Choroid plexus epithelial cell (primary cell): ENCODE measurements around the gene TPMT.

ENCODE experiments used
- DNase-seq: peaks from one replicate; pipeline ENCODE4 v3.0.0-alpha.2; 2010; ENCODE audit warnings: low read depth
- H3K4me3 ChIP-seq: 2 replicates; pipeline ENCODE4 v1.5.1; 2011; ENCODE audit warnings: low read depth, mild to moderate bottlenecking, control low read depth, low read length, moderate library complexity
- TF ChIP-seq, protein P1 (sequence below): conservative IDR thresholded peaks from 2 replicates; pipeline ENCODE4 v1.5.1; 2011; ENCODE audit warnings: low read depth, mild to moderate bottlenecking, control low read depth, inconsistent platforms, low read length, moderate library complexity

Gene TPMT

GRCh38 chr6:18147160-18147559 is 7.7 kb downstream of the TPMT start:
- TF ChIP-seq, protein P1, sequence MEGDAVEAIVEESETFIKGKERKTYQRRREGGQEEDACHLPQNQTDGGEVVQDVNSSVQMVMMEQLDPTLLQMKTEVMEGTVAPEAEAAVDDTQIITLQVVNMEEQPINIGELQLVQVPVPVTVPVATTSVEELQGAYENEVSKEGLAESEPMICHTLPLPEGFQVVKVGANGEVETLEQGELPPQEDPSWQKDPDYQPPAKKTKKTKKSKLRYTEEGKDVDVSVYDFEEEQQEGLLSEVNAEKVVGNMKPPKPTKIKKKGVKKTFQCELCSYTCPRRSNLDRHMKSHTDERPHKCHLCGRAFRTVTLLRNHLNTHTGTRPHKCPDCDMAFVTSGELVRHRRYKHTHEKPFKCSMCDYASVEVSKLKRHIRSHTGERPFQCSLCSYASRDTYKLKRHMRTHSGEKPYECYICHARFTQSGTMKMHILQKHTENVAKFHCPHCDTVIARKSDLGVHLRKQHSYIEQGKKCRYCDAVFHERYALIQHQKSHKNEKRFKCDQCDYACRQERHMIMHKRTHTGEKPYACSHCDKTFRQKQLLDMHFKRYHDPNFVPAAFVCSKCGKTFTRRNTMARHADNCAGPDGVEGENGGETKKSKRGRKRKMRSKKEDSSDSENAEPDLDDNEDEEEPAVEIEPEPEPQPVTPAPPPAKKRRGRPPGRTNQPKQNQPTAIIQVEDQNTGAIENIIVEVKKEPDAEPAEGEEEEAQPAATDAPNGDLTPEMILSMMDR = no peak
- no peak for DNase-seq
- no peak overlapping the region for H3K4me3 ChIP-seq

- TF ChIP-seq, protein P1 = no peak
- no peak overlapping the region for H3K4me3 ChIP-seq
- DNase-seq = no peak
Measured at GRCh38 chr6:18142591-18142861, 12.4 kb downstream of the TPMT start.

DNA sequence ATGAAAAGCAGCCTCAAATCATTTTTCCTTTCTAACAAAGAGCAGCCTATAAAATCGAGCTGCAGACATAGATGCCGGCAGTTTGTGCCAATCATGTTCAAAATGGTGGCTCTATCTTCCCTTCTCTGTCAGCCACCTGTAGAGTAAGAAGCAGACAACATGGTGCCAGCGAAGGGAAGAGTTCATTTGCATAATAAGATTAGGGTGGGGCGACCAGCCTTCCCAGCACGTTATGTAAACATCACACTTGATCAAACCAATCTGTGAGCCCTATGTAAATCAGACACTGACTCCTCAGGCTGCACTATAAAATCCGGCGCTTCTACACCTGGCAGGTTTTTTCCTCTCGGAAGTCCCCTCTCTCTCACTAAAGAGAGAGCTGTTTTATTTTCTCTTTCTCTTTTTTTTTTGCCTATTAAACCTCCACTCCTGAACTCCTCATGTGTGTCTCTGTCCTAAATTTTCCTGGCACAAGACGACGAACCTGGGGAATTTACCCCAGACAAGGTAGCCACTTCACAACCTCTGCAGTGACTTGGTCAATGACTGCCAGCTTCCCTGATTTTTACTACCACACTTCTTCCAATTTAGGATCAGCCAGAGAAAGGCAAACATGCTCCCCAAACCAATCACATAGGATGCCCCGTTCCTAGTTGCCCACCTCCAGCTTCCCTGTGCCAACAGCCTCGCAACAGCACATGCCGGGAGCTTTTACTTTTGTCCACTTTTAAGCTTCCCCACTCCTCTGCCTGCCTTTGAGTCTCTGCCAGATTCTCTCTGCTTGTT is 12.9 kb downstream of the TPMT start:
- no peak overlapping the region for H3K4me3 ChIP-seq
- TF ChIP-seq, protein P1 = no peak
- no peak for DNase-seq

GRCh38 chr6:18139935-18140621 is 14.8 kb downstream of the TPMT start:
- TF ChIP-seq, protein P1 = no peak
- H3K4me3 ChIP-seq = no peak overlapping the region
- DNase-seq = no peak

DNA sequence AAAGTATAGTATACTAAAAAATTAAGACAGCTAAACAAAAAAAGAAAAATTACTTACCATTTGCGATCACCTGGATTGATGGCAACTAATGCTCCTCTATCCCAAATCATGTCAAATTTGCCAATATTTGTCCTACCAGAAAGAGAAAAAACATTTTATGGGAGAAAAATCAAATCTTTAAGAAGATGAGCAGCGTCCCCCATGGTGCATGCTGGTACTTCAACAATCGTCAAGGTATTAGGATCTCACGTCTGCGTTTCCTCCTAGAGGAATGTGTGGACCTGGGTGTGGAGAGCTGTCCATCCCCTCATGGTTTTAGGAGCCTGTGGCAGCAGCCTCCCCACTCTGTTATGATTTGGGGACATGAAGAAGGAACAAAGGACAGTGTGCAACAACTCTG is 16.0 kb downstream of the TPMT start:
- DNase-seq = no peak
- TF ChIP-seq, protein P1 = no peak
- no peak overlapping the region for H3K4me3 ChIP-seq

GRCh38 chr6:18136260-18136659 is 18.6 kb downstream of the TPMT start:
- H3K4me3 ChIP-seq = no peak overlapping the region
- TF ChIP-seq, protein P1 = no peak
- DNase-seq = no peak

GRCh38 chr6:18135171-18135570 is 19.7 kb downstream of the TPMT start:
- no peak overlapping the region for H3K4me3 ChIP-seq
- TF ChIP-seq, protein P1 = no peak
- no peak for DNase-seq
